Chondrocyte (in vitro differentiated cells): Measurements from ENCODE around the gene BPIFA3. TPM values are rescaled to one million over a fixed set of nuclear protein-coding genes. Genes with fewer than 3 reads are reported as not detected.

Experiments
- DNase-seq: peaks from one replicate; pipeline ENCODE4 v3.0.0; 2021; ENCODE audit warnings: mixed read lengths, low spot score
- H3K27ac Mint-ChIP-seq: one replicate; pipeline ENCODE4 v1.8.0; 2021; ENCODE audit warnings: mild to moderate bottlenecking, moderate library complexity, mixed read lengths; ENCODE audit not compliant: unreplicated experiment
- H3K27me3 Mint-ChIP-seq: 2 replicates; pipeline ENCODE4 v1.8.0; 2021; ENCODE audit warnings: low read depth, mixed read lengths
- H3K36me3 Mint-ChIP-seq: 2 replicates; pipeline ENCODE4 v1.8.0; 2021; ENCODE audit warnings: low read depth, mixed read lengths
- H3K4me1 Mint-ChIP-seq: 2 replicates; pipeline ENCODE4 v1.8.0; 2021; ENCODE audit warnings: low read depth, mild to moderate bottlenecking, mixed read lengths
- H3K4me3 Mint-ChIP-seq: one replicate; pipeline ENCODE4 v1.8.0; 2021; ENCODE audit warnings: mild to moderate bottlenecking, moderate library complexity, mixed read lengths; ENCODE audit not compliant: unreplicated experiment
- H3K9me3 Mint-ChIP-seq: 2 replicates; pipeline ENCODE4 v1.8.0; 2021; ENCODE audit warnings: low read depth, mixed read lengths
- CTCF ChIP-seq: fragments of 200-600 bp; sonication (generic); IDR thresholded peaks from 2 replicates; pipeline ENCODE4 v1.5.0; 2021; ENCODE audit warnings: antibody characterized with exemption, mild to moderate bottlenecking, moderate library complexity
- total RNA-seq: library from RNA; stranded (reverse); gene quantifications from 3 replicates; pipeline ENCODE4 v1.2.1, GENCODE V29; 2021

Gene BPIFA3
- total RNA-seq, 1 donor from 2014 or later, result not detected

GRCh38 chr20:33275215-33275614 is 58.1 kb downstream of the BPIFA3 start:
- no peaks in the 10 kb centered on the region for H3K4me1 Mint-ChIP-seq
- no peaks in the 10 kb centered on the region for H3K9me3 Mint-ChIP-seq
- no peak overlapping the region for H3K4me3 Mint-ChIP-seq
- no peak overlapping the region for H3K27ac Mint-ChIP-seq
- H3K36me3 Mint-ChIP-seq, result no peaks in the 10 kb centered on the region
- DNase-seq, result no peak
- no peak for TF ChIP-seq CTCF
- H3K27me3 Mint-ChIP-seq, result peaks cover 74% of the 10 kb centered on the region

DNA sequence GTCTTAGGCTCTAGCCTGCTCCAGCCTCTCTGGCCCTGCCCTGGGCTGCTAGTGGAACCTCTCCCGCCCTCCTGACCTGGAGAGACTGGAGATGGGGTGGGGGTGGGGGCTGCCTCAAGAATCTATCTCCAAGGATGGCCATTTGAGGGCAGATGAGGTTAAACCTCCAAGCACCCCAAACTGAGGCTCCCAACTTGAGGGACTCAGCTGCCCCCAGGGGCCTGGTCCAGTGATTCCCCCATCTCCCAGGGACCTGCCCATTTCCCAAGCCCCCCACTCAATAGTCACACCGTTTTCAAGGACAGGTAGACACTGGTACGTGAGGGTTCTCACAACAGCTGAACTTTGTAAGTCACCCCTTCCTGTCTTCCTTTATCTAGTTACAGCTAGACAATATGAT is 58.7 kb downstream of the BPIFA3 start:
- H3K9me3 Mint-ChIP-seq, result no peaks in the 10 kb centered on the region
- no peaks in the 10 kb centered on the region for H3K4me1 Mint-ChIP-seq
- no peak for TF ChIP-seq CTCF
- H3K27ac Mint-ChIP-seq, result no peak overlapping the region
- peak; percentile 27 for DNase-seq
- no peak overlapping the region for H3K4me3 Mint-ChIP-seq
- peaks cover 73% of the 10 kb centered on the region for H3K27me3 Mint-ChIP-seq
- no peaks in the 10 kb centered on the region for H3K36me3 Mint-ChIP-seq

DNA sequence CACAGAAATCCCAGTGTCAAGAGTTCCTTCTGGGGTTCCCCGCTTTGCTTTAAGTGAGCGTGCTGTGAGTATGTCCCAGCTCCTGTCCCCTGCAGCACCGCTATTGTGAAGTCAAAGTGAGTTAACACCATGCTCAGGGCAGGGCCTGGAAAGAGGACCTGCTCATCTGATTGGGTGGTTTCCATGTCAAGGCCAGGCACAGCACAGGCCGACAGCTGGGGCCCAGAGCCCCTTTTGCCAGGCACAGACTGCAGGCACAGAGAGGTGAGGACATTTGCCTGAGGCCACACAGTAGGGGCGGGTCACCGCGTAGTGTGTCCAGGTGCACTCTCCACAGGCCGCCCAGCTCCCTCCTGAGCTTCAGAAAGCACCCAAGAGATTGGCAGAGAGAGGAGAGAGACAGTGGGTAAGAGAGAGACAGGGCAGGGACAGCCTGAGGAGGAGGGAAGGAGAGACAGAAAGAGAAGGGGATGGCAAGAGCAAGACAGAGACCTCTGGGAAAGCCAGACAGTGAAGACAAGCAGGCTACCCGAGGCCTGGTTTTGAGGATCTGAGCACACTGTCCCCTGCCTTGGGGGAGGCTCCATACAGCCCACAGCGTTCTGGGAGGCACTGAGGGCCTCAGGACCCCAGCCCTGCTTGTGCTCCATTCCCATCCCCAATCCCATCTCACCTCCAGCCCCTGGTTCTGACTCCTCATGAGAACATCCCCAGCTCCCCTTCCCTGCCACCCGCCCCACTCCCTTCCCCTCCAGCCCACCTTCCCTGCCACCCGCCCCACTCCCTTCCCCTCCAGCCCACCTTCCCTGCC is 59.4 kb downstream of the BPIFA3 start:
- Mint-ChIP-seq H3K36me3 (no peaks in the 10 kb centered on the region), H3K4me1 (no peaks in the 10 kb centered on the region), H3K27ac (no peak overlapping the region), H3K4me3 (no peak overlapping the region), H3K27me3 (peaks cover 70% of the 10 kb centered on the region), H3K9me3 (no peaks in the 10 kb centered on the region)
- no peak for TF ChIP-seq CTCF
- peak; percentile 59 for DNase-seq

Other genes with a start within 250 kb of the BPIFA3 start
- gene SUN5, start 212.9 kb upstream of the BPIFA3 start, total RNA-seq, result not detected in 3 replicates
- gene BPIFB2, start 209.6 kb upstream of the BPIFA3 start, total RNA-seq, result not detected in 3 replicates
- gene BPIFB6, start 185.7 kb upstream of the BPIFA3 start, total RNA-seq, result not detected in 3 replicates
- gene BPIFB3, start 163.4 kb upstream of the BPIFA3 start, total RNA-seq, result not detected in 3 replicates
- not detected in 3 replicates for gene BPIFB4, start 137.7 kb upstream of the BPIFA3 start, total RNA-seq
- gene BPIFA2, start 49.2 kb upstream of the BPIFA3 start, total RNA-seq, result not detected in 3 replicates
- not detected in 3 replicates for gene BPIFA1, start 18.6 kb downstream of the BPIFA3 start, total RNA-seq
- gene BPIFB1, start 65.9 kb downstream of the BPIFA3 start, total RNA-seq, result not detected in 3 replicates
- gene CDK5RAP1, start 184.2 kb downstream of the BPIFA3 start, total RNA-seq, result 21.7 to 28.3 TPM (median 26.1 TPM) in 3 replicates
- gene SNTA1, start 226.4 kb downstream of the BPIFA3 start, total RNA-seq, result 22.3 to 68.1 TPM (median 63.3 TPM) in 3 replicates